ENCODE results near the gene ZNF740.

DNA sequence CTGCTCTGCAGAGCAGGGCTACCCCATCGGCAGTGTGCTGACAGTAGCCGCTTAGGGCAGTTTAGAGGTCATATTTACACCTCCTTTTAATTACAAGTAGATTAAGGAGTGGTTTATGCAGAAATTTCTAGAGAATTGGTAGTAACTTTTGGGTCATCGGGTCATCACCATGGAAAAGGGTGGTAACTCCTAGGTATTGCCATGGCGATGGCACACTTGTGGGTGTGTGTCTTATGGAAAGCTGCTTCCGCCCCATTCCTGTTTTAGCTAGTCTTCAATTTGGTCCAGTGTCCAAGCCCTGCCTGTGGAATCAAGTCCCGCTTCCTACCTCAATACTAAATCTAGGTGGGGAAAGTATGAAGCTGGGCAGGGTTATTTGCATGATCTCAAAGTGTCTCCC is 29.5 kb upstream of the ZNF740 start:
- TF ChIP-seq ZNF174 (tag by site-specific recombination; IDR thresholded peaks at IDR 0.05), result no peak
- TF ChIP-seq, protein P1, sequence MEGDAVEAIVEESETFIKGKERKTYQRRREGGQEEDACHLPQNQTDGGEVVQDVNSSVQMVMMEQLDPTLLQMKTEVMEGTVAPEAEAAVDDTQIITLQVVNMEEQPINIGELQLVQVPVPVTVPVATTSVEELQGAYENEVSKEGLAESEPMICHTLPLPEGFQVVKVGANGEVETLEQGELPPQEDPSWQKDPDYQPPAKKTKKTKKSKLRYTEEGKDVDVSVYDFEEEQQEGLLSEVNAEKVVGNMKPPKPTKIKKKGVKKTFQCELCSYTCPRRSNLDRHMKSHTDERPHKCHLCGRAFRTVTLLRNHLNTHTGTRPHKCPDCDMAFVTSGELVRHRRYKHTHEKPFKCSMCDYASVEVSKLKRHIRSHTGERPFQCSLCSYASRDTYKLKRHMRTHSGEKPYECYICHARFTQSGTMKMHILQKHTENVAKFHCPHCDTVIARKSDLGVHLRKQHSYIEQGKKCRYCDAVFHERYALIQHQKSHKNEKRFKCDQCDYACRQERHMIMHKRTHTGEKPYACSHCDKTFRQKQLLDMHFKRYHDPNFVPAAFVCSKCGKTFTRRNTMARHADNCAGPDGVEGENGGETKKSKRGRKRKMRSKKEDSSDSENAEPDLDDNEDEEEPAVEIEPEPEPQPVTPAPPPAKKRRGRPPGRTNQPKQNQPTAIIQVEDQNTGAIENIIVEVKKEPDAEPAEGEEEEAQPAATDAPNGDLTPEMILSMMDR (tag by site-specific recombination; IDR thresholded peaks at IDR 0.05), result no peak
- no peak for TF ChIP-seq BCL11A (tag by site-specific recombination; IDR thresholded peaks at IDR 0.05; ENCODE audit: low read depth)
- TF ChIP-seq, protein P2, sequence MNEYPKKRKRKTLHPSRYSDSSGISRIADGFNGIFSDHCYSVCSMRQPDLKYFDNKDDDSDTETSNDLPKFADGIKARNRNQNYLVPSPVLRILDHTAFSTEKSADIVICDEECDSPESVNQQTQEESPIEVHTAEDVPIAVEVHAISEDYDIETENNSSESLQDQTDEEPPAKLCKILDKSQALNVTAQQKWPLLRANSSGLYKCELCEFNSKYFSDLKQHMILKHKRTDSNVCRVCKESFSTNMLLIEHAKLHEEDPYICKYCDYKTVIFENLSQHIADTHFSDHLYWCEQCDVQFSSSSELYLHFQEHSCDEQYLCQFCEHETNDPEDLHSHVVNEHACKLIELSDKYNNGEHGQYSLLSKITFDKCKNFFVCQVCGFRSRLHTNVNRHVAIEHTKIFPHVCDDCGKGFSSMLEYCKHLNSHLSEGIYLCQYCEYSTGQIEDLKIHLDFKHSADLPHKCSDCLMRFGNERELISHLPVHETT (tag by site-specific recombination; IDR thresholded peaks at IDR 0.05), result no peak
- no peak for TF ChIP-seq ZNF121 (tag by site-specific recombination; IDR thresholded peaks at IDR 0.05)
- TF ChIP-seq ZNF792 (tag by site-specific recombination; IDR thresholded peaks at IDR 0.05), result no peak
- TF ChIP-seq, protein P3, sequence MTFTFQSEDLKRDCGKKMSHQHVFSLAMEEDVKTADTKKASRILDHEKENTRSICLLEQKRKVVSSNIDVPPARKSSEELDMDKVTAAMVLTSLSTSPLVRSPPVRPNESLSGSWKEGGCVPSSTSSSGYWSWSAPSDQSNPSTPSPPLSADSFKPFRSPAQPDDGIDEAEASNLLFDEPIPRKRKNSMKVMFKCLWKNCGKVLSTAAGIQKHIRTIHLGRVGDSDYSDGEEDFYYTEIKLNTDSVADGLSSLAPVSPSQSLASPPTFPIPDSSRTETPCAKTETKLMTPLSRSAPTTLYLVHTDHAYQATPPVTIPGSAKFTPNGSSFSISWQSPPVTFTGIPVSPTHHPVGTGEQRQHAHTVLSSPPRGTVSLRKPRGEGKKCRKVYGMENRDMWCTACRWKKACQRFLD (tag by site-specific recombination; IDR thresholded peaks at IDR 0.05), result no peak
- no peak for TF ChIP-seq ZNF114 (tag by site-specific recombination; IDR thresholded peaks at IDR 0.05)
- TF ChIP-seq KLF9 (tag by site-specific recombination; IDR thresholded peaks at IDR 0.05; ENCODE audit: low read depth), result no peak
- TF ChIP-seq, protein P4, sequence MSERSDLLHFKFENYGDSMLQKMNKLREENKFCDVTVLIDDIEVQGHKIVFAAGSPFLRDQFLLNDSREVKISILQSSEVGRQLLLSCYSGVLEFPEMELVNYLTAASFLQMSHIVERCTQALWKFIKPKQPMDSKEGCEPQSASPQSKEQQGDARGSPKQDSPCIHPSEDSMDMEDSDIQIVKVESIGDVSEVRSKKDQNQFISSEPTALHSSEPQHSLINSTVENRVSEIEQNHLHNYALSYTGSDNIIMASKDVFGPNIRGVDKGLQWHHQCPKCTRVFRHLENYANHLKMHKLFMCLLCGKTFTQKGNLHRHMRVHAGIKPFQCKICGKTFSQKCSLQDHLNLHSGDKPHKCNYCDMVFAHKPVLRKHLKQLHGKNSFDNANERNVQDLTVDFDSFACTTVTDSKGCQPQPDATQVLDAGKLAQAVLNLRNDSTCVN (tag by site-specific recombination; optimal IDR thresholded peaks at IDR 0.05), result no peak
